Measurements from ENCODE around the gene C8B.

Gene C8B

GRCh38 chr1:56965916-56966697 lies at the start of gene C8B:
Gene C8B, minus strand, starts transcription at chr1:56966015. Its CDS starts 67 bp downstream, at chr1:56965948.
- ATAC-seq (no peak), DNase-seq (no peak)

DNA sequence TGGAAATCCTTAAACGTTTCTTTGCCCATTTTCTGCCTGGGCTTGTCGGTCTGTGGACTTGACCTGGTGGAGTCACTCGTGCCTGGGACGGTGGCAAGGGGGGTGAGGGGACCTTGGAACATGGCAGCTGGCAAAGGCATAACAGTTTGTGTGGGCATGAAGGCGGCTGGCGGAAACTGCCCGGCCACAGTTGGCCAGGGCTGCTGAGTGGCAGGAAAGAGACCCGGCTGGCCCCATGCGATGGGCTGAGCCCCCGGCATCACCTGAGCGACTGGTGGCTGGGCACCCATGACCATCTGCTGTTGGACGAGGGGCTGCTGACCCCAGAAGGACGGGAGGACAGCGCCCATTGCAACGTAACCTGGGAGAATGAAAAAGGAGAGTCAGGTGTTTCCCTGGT lies 49.3 kb upstream of the C8B start:
- no peak for ATAC-seq
- DNase-seq, result no peak

DNA sequence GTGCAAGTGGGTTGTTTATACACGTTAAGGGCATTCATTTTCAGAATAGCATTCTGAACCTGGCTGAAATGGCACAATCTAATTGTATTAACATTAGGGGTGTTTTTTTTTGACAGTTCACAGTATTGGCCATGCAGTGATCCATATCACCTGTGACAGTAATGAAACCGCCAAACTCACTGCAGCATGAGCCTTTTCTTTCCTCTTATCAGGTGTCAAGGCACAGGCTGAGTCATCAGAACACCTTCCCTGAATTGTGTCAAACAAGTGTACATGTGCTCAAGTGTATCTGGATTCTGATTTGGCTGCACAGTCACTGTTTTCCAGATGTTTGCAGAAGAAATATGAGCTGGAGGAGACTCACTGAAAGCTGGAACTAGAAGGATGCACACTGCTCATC lies 47.7 kb upstream of the C8B start:
- DNase-seq, result no peak
- no peak for ATAC-seq

DNA sequence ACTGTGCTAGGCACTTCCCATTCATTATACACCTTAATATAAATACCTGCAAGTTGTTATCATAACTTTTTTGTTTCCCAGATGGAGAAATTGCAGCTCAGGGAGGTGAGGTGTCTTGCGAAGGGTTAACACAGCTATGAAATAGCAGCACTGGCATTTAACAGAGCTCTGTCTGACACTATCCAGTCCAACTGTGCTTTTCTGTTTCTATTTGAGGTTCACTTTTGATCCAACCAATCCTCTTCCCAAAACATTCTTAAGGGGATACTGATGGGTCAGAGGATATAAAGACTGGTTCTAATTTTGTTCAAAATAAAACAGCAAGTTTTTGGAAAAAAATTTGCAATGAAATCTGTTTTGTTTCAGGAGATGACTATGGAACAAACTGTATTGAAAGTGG lies 46.5 kb upstream of the C8B start:
- no peak for ATAC-seq

DNA sequence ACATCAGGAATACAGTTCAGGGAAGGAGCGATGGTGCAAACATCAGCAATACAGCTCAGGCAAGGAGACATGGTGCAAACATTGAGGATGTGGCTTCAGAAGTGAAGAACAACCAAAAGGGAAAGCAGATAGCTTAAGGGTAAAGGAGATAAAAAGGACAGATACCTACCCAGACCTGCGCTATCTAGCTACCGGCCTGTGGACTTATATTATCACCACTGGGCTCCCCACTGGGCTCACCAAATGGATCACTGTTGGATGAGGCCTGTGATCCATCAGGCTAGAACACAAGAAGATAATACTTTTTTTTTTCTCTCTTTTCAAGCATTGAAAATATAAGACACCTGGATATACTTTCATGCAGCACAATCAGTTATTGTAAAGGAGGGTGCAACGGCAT lies 44.7 kb upstream of the C8B start:
- DNase-seq, result no peak
- ATAC-seq, result no peak

More for the DNA sequence above, 46.5 kb upstream of the C8B start:
- DNase-seq, result no peak

DNA sequence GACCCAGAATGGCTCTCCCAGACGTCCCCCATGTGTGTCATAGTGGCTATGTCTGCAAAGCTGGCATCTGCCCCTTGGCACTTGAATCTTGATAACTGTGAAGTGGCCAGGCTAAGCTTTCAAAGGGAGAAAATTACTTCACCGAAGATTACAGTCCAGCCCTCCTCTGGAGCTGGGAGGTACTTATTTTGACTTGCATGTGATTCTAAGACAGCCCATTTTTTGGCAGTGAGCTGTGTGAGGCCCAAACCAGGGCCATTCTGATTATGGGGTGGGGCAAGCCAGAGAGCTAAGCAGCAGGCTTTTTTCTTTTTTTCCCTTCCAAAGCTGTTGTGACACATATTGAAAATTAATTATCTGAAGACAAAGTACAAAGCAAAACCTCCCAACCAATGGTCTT lies 42.1 kb upstream of the C8B start:
- no peak for DNase-seq
- ATAC-seq, result no peak

- no peak for ATAC-seq
These were observed 41.7 kb upstream of the C8B start for GRCh38 chr1:57007472-57007871.

DNA sequence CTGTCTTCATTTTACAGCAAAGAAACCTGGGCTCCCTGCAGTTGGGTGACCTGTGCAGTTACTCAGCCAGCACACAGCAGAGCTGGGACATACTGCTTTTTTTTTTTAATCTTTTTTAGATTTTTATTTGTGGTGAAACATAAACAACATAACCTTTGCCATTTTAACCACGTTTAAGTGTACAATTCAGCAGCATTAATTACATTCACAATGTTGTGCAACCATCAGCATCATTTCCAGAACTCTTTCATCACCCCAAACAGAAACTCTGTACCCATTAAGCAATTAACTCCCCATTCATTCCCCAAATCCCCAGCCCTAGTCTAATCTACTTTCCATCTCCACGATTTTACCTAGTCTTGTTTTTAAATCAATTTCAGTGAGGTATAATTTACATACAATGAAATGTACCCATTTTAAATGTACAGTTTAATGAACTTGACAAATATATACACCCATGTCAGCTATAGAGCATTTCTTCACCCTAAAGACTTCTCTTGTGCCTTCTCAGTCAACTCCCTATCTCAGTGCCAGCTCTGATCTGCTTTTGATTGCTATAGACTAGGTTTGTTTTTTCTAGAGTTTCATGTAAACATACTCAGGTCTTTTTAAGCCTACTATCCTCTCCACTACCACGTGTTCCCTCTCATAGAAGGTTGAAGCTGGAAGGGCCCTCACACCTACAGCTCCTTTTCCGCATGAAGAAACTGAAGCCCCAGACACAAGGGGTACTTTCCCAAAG lies 37.8 kb upstream of the C8B start:
- ATAC-seq, result no peak

More at GRCh38 chr1:57007472-57007871, 41.7 kb upstream of the C8B start:
- no peak for DNase-seq

DNA sequence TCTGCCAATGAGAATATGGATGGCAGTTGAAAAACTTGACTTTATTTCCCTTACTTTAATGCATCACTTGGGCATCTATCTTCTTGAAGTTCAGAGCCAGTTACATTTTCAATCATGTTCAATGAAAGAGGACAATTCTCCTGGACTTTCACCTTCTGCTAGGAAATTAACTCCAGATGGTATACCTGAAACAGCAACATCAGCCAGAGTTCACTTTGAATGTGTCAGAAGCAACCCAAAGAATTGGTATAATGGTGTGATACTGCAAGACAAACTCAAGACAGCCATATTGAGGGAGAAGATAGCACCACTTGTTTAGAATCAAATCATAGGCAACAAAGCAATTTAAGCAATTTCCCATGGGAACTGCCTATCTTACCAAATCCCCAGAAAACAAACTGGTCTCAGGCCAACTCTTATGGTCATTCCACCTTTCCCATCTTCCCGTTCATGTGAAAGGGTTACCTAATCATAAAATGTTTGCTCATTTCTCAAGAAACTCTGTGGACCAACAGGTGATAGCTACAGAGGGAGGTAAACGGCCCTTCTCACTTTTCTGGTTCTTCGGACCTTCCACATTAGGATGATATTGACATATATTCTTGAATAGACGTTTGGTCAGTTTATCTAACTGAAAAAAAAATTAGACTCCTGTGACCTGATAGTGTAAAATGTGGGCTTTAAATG lies 29.7 kb upstream of the C8B start:
- DNase-seq, result no peak
- ATAC-seq, result no peak

More for the DNA sequence above, 37.8 kb upstream of the C8B start:
- DNase-seq, result no peak

- DNase-seq, result no peak
- ATAC-seq, result no peak
These were observed 27.7 kb upstream of the C8B start for GRCh38 chr1:56993475-56993874.

DNA sequence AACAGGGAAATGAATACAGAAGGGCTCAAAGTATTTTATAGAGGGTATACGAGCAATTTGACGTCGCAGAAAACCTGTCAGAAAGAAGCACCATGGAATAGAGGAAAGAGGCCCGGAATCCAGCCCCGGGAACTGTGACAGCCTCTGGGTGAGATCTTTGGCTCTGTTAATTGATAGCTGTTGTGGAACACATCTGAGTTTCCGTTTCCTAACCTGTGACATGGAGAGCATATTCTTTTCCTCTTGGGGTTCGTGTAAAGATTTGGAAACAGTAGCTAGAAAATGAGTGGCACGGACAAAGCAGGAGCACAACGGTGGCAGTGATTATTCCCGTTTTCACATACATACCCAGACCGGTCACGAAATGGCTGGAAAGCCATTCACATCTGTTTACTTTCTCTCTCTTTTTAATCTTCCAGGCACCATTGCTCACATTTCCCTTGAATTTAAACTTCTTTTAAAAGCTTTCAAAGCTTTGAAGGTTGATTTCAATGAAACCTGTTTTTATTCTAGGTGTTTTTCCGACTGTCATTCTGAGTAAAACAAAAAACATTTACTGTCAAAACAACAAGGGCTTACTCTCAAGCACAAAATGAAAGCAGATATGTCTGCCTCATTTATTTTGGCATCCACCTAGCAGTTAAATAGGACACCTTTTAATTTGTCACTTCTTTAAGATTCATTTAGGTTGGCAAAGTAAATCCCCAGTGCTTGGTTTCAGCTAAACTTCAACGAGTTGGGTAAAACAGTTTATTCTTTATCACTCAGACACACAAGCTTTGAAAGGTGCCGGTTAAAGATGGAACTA lies 26.7 kb upstream of the C8B start:
- DNase-seq, result no peak

GRCh38 chr1:56991576-56991975 lies 25.8 kb upstream of the C8B start:
- DNase-seq (no peak), ATAC-seq (no peak)

More for the DNA sequence above, 26.7 kb upstream of the C8B start:
- ATAC-seq, result no peak

- no peak for ATAC-seq
- DNase-seq, result no peak
These were observed 20.6 kb upstream of the C8B start for GRCh38 chr1:56986397-56986796.

GRCh38 chr1:56985857-56986256 lies 20.0 kb upstream of the C8B start:
- ATAC-seq (no peak), DNase-seq (no peak)

DNA sequence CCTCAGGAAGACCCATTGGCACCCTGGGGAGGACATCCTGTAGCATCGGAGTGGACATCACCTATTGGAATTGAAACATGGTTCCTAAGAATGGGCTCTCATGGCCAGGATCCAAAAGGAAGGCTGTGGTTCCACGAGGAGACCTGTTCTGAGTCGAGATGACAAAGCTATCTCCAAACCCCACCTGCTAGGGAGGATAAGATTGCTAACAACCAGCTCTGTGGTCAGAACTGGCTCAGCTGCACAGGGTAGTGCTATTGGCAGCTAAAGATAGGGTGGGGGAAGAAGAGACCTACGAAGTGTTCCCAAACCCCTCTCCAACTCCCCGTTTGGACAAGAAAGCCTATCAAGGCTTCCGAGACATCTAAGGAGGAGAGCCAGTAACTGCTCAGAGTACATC lies 17.7 kb upstream of the C8B start:
- ATAC-seq, result no peak
- DNase-seq, result no peak

GRCh38 chr1:56979986-56980755 lies 14.4 kb upstream of the C8B start:
- DNase-seq, result no peak
- ATAC-seq, result no peak

DNA sequence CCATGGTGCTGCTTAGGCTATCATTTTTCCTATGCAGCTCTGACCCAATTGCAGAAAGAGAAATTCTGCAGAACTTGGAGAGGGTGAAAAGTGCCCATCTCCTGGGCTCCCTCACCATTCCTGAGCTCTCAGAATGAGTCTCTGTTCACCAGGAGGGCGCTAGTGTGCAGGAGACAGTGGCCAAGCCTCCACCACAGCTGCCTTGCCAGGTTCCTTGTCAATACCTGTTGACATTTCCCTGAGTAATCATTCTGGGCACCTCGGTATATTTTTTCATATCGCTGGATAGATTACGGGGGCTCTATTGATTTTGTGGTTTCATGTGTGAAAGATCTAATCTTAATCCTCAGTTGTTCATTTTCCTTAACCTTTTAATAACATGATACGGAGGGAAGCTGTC lies 13.0 kb upstream of the C8B start:
- DNase-seq, result no peak
- no peak for ATAC-seq

- DNase-seq (no peak), ATAC-seq (no peak)
These were observed 12.1 kb upstream of the C8B start for GRCh38 chr1:56977910-56978309.

- ATAC-seq, result no peak
- no peak for DNase-seq
These were observed 9.6 kb upstream of the C8B start for GRCh38 chr1:56975446-56975845.

- DNase-seq (no peak), ATAC-seq (no peak)
These were observed 8.3 kb upstream of the C8B start for GRCh38 chr1:56973923-56974742.

DNA sequence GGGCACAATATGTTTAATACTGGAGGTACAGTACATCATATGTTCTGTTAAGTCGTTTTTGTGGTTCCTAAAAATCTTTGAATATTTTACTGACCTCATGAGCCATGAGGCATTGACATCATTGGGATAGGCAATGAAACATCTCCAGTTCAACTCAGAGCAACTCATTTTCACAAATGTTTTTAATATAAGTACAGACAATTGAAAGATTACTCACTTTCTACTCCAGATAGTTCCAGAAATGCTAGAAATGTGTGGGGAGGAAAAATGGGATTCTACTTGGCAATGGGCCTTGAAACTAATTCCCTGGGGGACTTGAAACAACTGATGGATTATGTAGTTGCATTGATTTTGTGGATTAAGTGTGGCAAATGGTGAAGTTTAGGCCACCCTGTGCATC lies 7.2 kb upstream of the C8B start:
- ATAC-seq, result no peak

More for the DNA sequence above, 7.2 kb upstream of the C8B start:
- DNase-seq, result no peak

Data from stimulated activated naive CD8-positive, alpha-beta T cell treated with anti-CD3 and anti-CD28 coated beads, Interleukin-15, Interleukin-2, amounts not matched to agents 100 U/mL and 50 U/mL, for 24 hours (primary cell).